Smooth muscle cell (in vitro differentiated cells): Measurements from ENCODE around the gene ZNF438. TPM values are rescaled to one million over a fixed set of nuclear protein-coding genes. Genes with fewer than 3 reads are reported as not detected.

ENCODE experiments used
- DNase-seq: peaks from one replicate; lab custom pipeline; 2025; ENCODE audit not compliant: unreplicated experiment; lab: John Stamatoyannopoulos, UW
- H2AFZ ChIP-seq: fragments of 200-600 bp; sonication (generic); 2 replicates; pipeline ENCODE4 v1.6.0; 2016; ENCODE audit warnings: antibody characterized with exemption, low read depth, mild to moderate bottlenecking
- H3F3A ChIP-seq: fragments of 200-600 bp; sonication (generic); 2 replicates; pipeline ENCODE4 v1.6.0; 2017; ENCODE audit warnings: antibody characterized with exemption, low read depth
- H3K27ac ChIP-seq: fragments of 200-600 bp; sonication (generic); 2 replicates; pipeline ENCODE4 v1.5.1; 2016; ENCODE audit warnings: low read depth, mild to moderate bottlenecking
- H3K27me3 ChIP-seq: fragments of 200-600 bp; sonication (generic); 2 replicates; pipeline ENCODE4 v1.6.1; 2016; ENCODE audit warnings: low read depth, mild to moderate bottlenecking
- H3K36me3 ChIP-seq: fragments of 200-600 bp; sonication (generic); 2 replicates; pipeline ENCODE4 v1.5.1; 2016; ENCODE audit warnings: low read depth
- H3K4me1 ChIP-seq: fragments of 200-600 bp; sonication (generic); 2 replicates; pipeline ENCODE4 v1.5.1; 2016; ENCODE audit warnings: low read depth
- H3K4me2 ChIP-seq: fragments of 200-600 bp; sonication (generic); 2 replicates; pipeline ENCODE4 v1.6.0; 2016; ENCODE audit warnings: mild to moderate bottlenecking
- H3K4me3 ChIP-seq: fragments of 200-600 bp; sonication (generic); 2 replicates; pipeline ENCODE4 v1.5.1; 2016; ENCODE audit warnings: mild to moderate bottlenecking
- H3K79me2 ChIP-seq: fragments of 200-600 bp; sonication (generic); 2 replicates; pipeline ENCODE4 v1.6.0; 2016; ENCODE audit warnings: low read depth, mild to moderate bottlenecking
- H3K9ac ChIP-seq: fragments of 200-600 bp; sonication (generic); 2 replicates; pipeline ENCODE4 v1.6.0; 2016; ENCODE audit warnings: low read depth
- H3K9me3 ChIP-seq: fragments of 200-600 bp; sonication (generic); replicated peaks from 2 replicates; pipeline ENCODE4 v1.5.1; 2016; ENCODE audit warnings: low read depth
- H4K20me1 ChIP-seq: fragments of 200-600 bp; sonication (generic); 2 replicates; pipeline ENCODE4 v1.6.0; 2016; ENCODE audit warnings: low read depth
- CTCF ChIP-seq: fragments of 200-600 bp; sonication (generic); IDR thresholded peaks from 2 replicates; pipeline ENCODE4 v1.5.1; 2017; ENCODE audit warnings: borderline replicate concordance, mild to moderate bottlenecking, antibody characterized with exemption; ENCODE audit not compliant: insufficient read depth, poor library complexity, severe bottlenecking
- WGBS: methylation state at CpG from one replicate; pipeline ENCODE4 v1.1.7; 2016; ENCODE audit warnings: low lambda C conversion rate; 5-methylcytosine and 5-hydroxymethylcytosine counted together
- polyA plus RNA-seq: library from polyadenylated mRNA; unstranded; fragments of >200 nt; fragmentation: Nextera tagmentation; extraction: Ambion mirVana; gene quantifications from 2 replicates; pipeline ENCODE4 v1.2.1, GENCODE V29; 2016
- total RNA-seq: library from RNA; depleted of rRNA; stranded (reverse); fragments of >200 nt; gene quantifications from 2 replicates; pipeline ENCODE4 v1.2.3, GENCODE V29; 2014

Gene ZNF438
- total and polyA plus RNA-seq, 2 experiments from 2014 or later = 2.8 to 3.4 TPM

- H3K9me3 ChIP-seq = no peaks in the 10 kb centered on the region
- 31% methylated on average over 4 of the region's 4 CpGs for WGBS
- H3K79me2 ChIP-seq = no peaks in the 10 kb centered on the region
- H4K20me1 ChIP-seq = no peaks in the 10 kb centered on the region
- peak overlapping the region; percentile 13 for H3K4me2 ChIP-seq
- H3K36me3 ChIP-seq = no peaks in the 10 kb centered on the region
- no peaks in the 10 kb centered on the region for H3K4me1 ChIP-seq
- H3K4me3 ChIP-seq = no peak overlapping the region
- peak overlapping the region; percentile 59 for H3K27ac ChIP-seq
- no peak overlapping the region for H2AFZ ChIP-seq
- no peaks in the 10 kb centered on the region for H3K27me3 ChIP-seq
- no peak for TF ChIP-seq CTCF
- H3K9ac ChIP-seq = no peak overlapping the region
- no peaks in the 10 kb centered on the region for H3F3A ChIP-seq
- DNase-seq = no peak
Measured at GRCh38 chr10:31075434-31075833, 43.8 kb upstream of the ZNF438 start.

GRCh38 chr10:31074722-31075086, 43.0 kb upstream of the ZNF438 start:
- DNase-seq = no peak
- TF ChIP-seq CTCF = no peak
- Histone ChIP-seq H4K20me1 (no peaks in the 10 kb centered on the region), H3K4me3 (no peak overlapping the region), H3K27ac (peak overlapping the region; percentile 59), H3K4me1 (peaks cover 3% of the 10 kb centered on the region), H3K4me2 (peak overlapping the region; percentile 13), H3K79me2 (no peaks in the 10 kb centered on the region), H3K36me3 (no peaks in the 10 kb centered on the region), H3F3A (no peaks in the 10 kb centered on the region), H3K27me3 (no peaks in the 10 kb centered on the region), H3K9me3 (no peaks in the 10 kb centered on the region), H2AFZ (no peak overlapping the region), H3K9ac (no peak overlapping the region)
- WGBS = 75% methylated on average over 5 of the region's 5 CpGs

GRCh38 chr10:31073996-31074721, 42.5 kb upstream of the ZNF438 start:
- no peaks in the 10 kb centered on the region for H4K20me1 ChIP-seq
- no peaks in the 10 kb centered on the region for H3K36me3 ChIP-seq
- H3K27me3 ChIP-seq = no peaks in the 10 kb centered on the region
- H3K4me1 ChIP-seq = peaks cover 5% of the 10 kb centered on the region
- H3K4me3 ChIP-seq = no peak overlapping the region
- H3K9me3 ChIP-seq = no peaks in the 10 kb centered on the region
- TF ChIP-seq CTCF = no peak
- WGBS = 84% methylated on average over 5 of the region's 5 CpGs
- H3K4me2 ChIP-seq = no peak overlapping the region
- DNase-seq = no peak
- no peak overlapping the region for H3K27ac ChIP-seq
- H3K9ac ChIP-seq = no peak overlapping the region
- H2AFZ ChIP-seq = no peak overlapping the region
- H3F3A ChIP-seq = no peaks in the 10 kb centered on the region
- H3K79me2 ChIP-seq = no peaks in the 10 kb centered on the region

- no peak for DNase-seq
- H3K36me3 ChIP-seq = no peaks in the 10 kb centered on the region
- no peaks in the 10 kb centered on the region for H3K27me3 ChIP-seq
- WGBS = 97% methylated on average over 5 of the region's 5 CpGs
- H3K27ac ChIP-seq = no peak overlapping the region
- H3K9ac ChIP-seq = no peak overlapping the region
- no peaks in the 10 kb centered on the region for H4K20me1 ChIP-seq
- H3K9me3 ChIP-seq = no peaks in the 10 kb centered on the region
- H3K4me3 ChIP-seq = no peak overlapping the region
- TF ChIP-seq CTCF = no peak
- no peaks in the 10 kb centered on the region for H3F3A ChIP-seq
- no peaks in the 10 kb centered on the region for H3K79me2 ChIP-seq
- no peak overlapping the region for H2AFZ ChIP-seq
- H3K4me1 ChIP-seq = peaks cover 5% of the 10 kb centered on the region
- H3K4me2 ChIP-seq = no peak overlapping the region
Measured at GRCh38 chr10:31073211-31073610, 41.5 kb upstream of the ZNF438 start.
